ENCODE data around the gene MED12L.
A peak's percentile ranks its signal among the peaks of the same experiment; 100 is the strongest.
"Not testable (repeated sequence)": the region's sequence is repeated elsewhere in the genome, so short reads cannot be mapped to it uniquely, and the experiment has no call there.

Gene MED12L

GRCh38 chr3:151206201-151206600 is 120.7 kb downstream of the MED12L start:
- no peak for DNase-seq

- DNase-seq, result no peak
Observed at GRCh38 chr3:151209654-151210053, 124.2 kb downstream of the MED12L start.

GRCh38 chr3:151210676-151211381 is 125.4 kb downstream of the MED12L start:
- DNase-seq, result no peak

GRCh38 chr3:151213151-151213550 is 127.7 kb downstream of the MED12L start:
- DNase-seq, result no peak

GRCh38 chr3:151213881-151214280 is 128.4 kb downstream of the MED12L start:
- no peak for DNase-seq

- no peak for DNase-seq
Observed at GRCh38 chr3:151214459-151214858, 129.0 kb downstream of the MED12L start.

GRCh38 chr3:151216641-151217607 is 131.5 kb downstream of the MED12L start:
- DNase-seq, result peak in 1 of 51 donors; percentile 19

GRCh38 chr3:151218136-151218535 is 132.7 kb downstream of the MED12L start:
- no peak for DNase-seq

- DNase-seq, result no peak
Observed at GRCh38 chr3:151219056-151219455, 133.6 kb downstream of the MED12L start.

- DNase-seq, result no peak
Observed at GRCh38 chr3:151224268-151224866, 138.9 kb downstream of the MED12L start.

GRCh38 chr3:151225040-151225975 is 139.8 kb downstream of the MED12L start:
- DNase-seq, result no peak

- no peak for DNase-seq
Observed at GRCh38 chr3:151226088-151226563, 140.7 kb downstream of the MED12L start.

GRCh38 chr3:151226825-151227224 is 141.4 kb downstream of the MED12L start:
- DNase-seq, result no peak

- DNase-seq, result no peak
Observed at GRCh38 chr3:151227266-151227806, 141.9 kb downstream of the MED12L start.

GRCh38 chr3:151227807-151228665 is 142.6 kb downstream of the MED12L start:
- DNase-seq, result peak in 45 of 51 donors; percentile 5 to 88 (median 53)

GRCh38 chr3:151228666-151229040 is 143.2 kb downstream of the MED12L start:
- peak in 1 of 51 donors; percentile 51 for DNase-seq

- no peak for DNase-seq
Observed at GRCh38 chr3:151230646-151231045, 145.2 kb downstream of the MED12L start.

- DNase-seq, result not testable (repeated sequence)
Observed at GRCh38 chr3:151232403-151232802, 146.9 kb downstream of the MED12L start.

GRCh38 chr3:151232991-151233390 is 147.5 kb downstream of the MED12L start:
- DNase-seq, result no peak

- no peak for DNase-seq
Observed at GRCh38 chr3:151234825-151235224, 149.4 kb downstream of the MED12L start.

Data from hypothalamus (tissue), 51 donors.